Vagina (tissue), 2 donors: ENCODE results near the gene PIR.

Experiments used
- POLR2A ChIP-seq, 2 donors: fragments of 450-650 bp; IDR thresholded peaks; one replicate each; pipeline ENCODE4 v1.6.1; 2017; ENCODE audit warnings: antibody characterized with exemption in 2 of 2, mild to moderate bottlenecking in 2 of 2, moderate library complexity in 2 of 2
- POLR2AphosphoS5 ChIP-seq, 2 donors: sonication (generic); formaldehyde crosslinking; IDR thresholded peaks; one replicate each; pipeline ENCODE4 v1.9.0; 2017; ENCODE audit warnings: antibody characterized with exemption in 2 of 2, mild to moderate bottlenecking in 2 of 2, low read depth in 1 of 2; ENCODE audit not compliant: insufficient read depth in 1 of 2

- TF ChIP-seq POLR2AphosphoS5 (IDR thresholded peaks at IDR 0.05; ENCODE audit: insufficient read depth in 1 of 2, low read depth in 1 of 2) (no peak), POLR2A (IDR thresholded peaks at IDR 0.05) (no peak)
Observed at GRCh38 chrX:15399962-15400391, 93.2 kb downstream of the PIR start.
